Hair follicular keratinocyte (primary cell): ENCODE measurements around the gene LRTM2. TPM values are rescaled to one million over a fixed set of nuclear protein-coding genes. Genes with fewer than 3 reads are reported as not detected.

ENCODE experiments used
- total RNA-seq: library from RNA; depleted of rRNA; stranded (reverse); fragments of >200 nt; gene quantifications from 2 replicates; pipeline ENCODE4 v1.2.3, GENCODE V29; 2015

Gene LRTM2
- not detected in 2 replicates for total RNA-seq

DNA sequence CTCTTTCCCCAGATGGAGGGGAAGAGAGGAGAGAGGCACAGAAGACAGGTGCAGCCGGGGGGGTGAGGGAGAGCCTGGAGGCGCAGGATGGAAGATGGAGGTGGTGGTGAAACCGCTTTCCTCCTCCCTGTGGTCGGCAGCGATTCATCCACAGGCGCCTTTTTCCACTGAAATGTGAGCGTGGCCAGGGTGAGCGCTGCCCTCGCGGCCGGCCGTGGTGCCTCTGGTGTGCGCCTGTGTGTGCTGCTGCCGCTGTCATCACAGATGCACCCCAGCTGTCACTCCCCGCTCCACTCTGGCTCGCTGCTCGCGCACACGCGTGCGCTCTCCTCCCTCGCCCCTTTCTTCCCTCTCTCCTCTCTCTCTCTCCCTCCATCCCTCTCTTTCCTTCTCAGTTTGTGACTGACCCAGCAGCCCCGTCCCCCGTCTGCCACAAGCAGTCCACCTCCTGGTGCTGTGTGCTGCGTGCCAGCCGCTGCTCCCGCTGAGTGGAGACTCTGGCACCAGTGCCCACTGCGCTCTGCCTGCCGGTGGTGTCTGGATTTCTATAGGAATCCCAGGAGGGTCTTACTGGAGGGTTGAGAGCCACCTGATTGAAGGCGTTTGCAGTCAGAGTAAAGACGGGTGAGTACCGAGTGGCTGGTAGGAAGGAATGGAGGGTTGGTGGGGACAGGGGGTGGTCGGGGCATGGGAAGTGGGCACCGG is at the start of gene LRTM2:
Gene LRTM2, plus strand, starts transcription at position 375 of the 705 bp plus-strand sequence. CDS start 7,584 bp downstream, outside the sequence.

Other genes with a start within 250 kb of the LRTM2 start
- 6.0 and 6.1 TPM in 2 replicates for gene FBXL14, start 226.0 kb upstream of the LRTM2 start, total RNA-seq
- 19.9 and 24.6 TPM in 2 replicates for gene WNT5B, start 191.3 kb upstream of the LRTM2 start, total RNA-seq
- gene ADIPOR2, start 129.5 kb upstream of the LRTM2 start, total RNA-seq, result 24.2 and 29.8 TPM in 2 replicates
- gene CACNA2D4, start 98.1 kb downstream of the LRTM2 start, total RNA-seq, result 0.16 TPM in 1 of 2 replicates, not detected in the other
- 12.7 and 13.1 TPM in 2 replicates for gene DCP1B, start 183.9 kb downstream of the LRTM2 start, total RNA-seq
- gene CACNA1C, start 232.4 kb downstream of the LRTM2 start, total RNA-seq, result 0.15 TPM in 1 of 2 replicates, not detected in the other